ENCODE data around the gene BRI3BP.

BRI3BP gene, protein sequence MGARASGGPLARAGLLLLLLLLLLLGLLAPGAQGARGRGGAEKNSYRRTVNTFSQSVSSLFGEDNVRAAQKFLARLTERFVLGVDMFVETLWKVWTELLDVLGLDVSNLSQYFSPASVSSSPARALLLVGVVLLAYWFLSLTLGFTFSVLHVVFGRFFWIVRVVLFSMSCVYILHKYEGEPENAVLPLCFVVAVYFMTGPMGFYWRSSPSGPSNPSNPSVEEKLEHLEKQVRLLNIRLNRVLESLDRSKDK

GRCh38 chr12:124993626-124994436 is at the start of gene BRI3BP:
BRI3BP (plus strand) TSS chr12:124993645; CDS start chr12:124993791, 146 bp downstream.
- DNase-seq (ENCODE audit: low spot score) (no peak), ATAC-seq (ENCODE audit: low read depth) (peak; percentile 59)
- TF ChIP-seq CTCF (IDR thresholded peaks at IDR 0.05; ENCODE audit: poor library complexity, severe bottlenecking): no peak
- Histone ChIP-seq H3K27ac (ENCODE audit: poor library complexity, severe bottlenecking) (peak within 1 kb of the TSS; percentile 68), H3K4me1 (ENCODE audit: insufficient read depth, poor library complexity, severe bottlenecking) (peaks cover 7% of the 10 kb centered on the region), H3K36me3 (ENCODE audit: low read depth) (no peaks in the 10 kb centered on the region; the same call in 1 of the 2 replicates), H3K27me3 (ENCODE audit: insufficient read depth, poor library complexity, severe bottlenecking) (no peaks in the 10 kb centered on the region), H3K4me3 (ENCODE audit: severe bottlenecking) (peak within 1 kb of the TSS; percentile 99), H3K9me3 (ENCODE audit: severe bottlenecking) (no peaks in the 10 kb centered on the region)

DNA sequence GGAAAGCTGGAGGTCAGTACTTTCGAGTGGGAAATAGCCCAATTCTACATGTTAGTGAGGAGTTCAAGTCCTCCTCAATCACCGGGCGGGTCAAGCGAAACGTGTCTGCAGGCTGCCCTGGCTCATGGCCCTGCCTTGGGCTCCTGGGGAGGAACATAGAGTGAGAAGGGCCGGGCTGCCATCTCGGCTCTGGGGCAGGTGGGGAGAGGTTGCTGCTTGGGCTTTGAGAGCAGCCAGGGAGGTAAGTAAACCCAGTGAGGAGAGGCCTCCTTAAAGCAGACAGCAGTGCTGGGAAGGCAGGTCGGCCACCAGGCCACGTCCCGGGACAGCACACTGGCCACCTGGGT is 47.0 kb upstream of the BRI3BP start:
- DNase-seq (ENCODE audit: low spot score) (no peak), ATAC-seq (ENCODE audit: low read depth) (no peak)
- Histone ChIP-seq H3K27ac (ENCODE audit: poor library complexity, severe bottlenecking) (no peak overlapping the region), H3K4me1 (ENCODE audit: insufficient read depth, poor library complexity, severe bottlenecking) (no peaks in the 10 kb centered on the region), H3K27me3 (ENCODE audit: insufficient read depth, poor library complexity, severe bottlenecking) (no peaks in the 10 kb centered on the region), H3K4me3 (ENCODE audit: severe bottlenecking) (no peak overlapping the region), H3K9me3 (ENCODE audit: severe bottlenecking) (no peaks in the 10 kb centered on the region), H3K36me3 (ENCODE audit: low read depth) (peaks cover 1% of the 10 kb centered on the region)
- no peak for TF ChIP-seq CTCF (IDR thresholded peaks at IDR 0.05; ENCODE audit: poor library complexity, severe bottlenecking)

DNA sequence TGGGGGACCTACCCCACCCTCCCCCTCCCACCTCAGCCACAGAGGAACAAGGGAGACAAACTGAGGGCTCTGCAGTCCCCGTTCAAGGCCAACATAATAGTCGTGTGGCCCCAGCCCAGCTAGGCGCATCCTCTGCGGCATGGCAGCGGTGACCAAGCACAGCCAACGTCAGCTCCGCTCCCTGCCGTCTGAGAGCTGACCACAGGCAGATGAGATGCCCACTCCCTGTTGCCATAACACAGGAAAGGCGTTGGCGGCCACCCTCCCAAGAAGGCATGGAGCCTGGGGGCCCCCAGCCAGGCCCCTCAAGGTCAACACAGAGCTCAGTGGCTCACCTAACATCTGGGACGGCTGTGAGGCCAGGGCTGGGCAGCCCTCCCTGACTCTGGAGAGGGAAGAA is 46.4 kb upstream of the BRI3BP start:
- no peak for DNase-seq (ENCODE audit: low spot score)
- no peaks in the 10 kb centered on the region for H3K9me3 ChIP-seq (ENCODE audit: severe bottlenecking)
- no peak for TF ChIP-seq CTCF (IDR thresholded peaks at IDR 0.05; ENCODE audit: poor library complexity, severe bottlenecking)

GRCh38 chr12:124947561-124948398 is 45.7 kb upstream of the BRI3BP start:
- peaks cover 7% of the 10 kb centered on the region for H3K36me3 ChIP-seq (ENCODE audit: low read depth)
- H3K9me3 ChIP-seq (ENCODE audit: severe bottlenecking): no peaks in the 10 kb centered on the region
- no peaks in the 10 kb centered on the region for H3K27me3 ChIP-seq (ENCODE audit: insufficient read depth, poor library complexity, severe bottlenecking)
- H3K4me3 ChIP-seq (ENCODE audit: severe bottlenecking): no peak overlapping the region
- no peak overlapping the region for H3K27ac ChIP-seq (ENCODE audit: poor library complexity, severe bottlenecking)
- no peak for DNase-seq (ENCODE audit: low spot score)
- H3K4me1 ChIP-seq (ENCODE audit: insufficient read depth, poor library complexity, severe bottlenecking): no peaks in the 10 kb centered on the region
- TF ChIP-seq CTCF (IDR thresholded peaks at IDR 0.05; ENCODE audit: poor library complexity, severe bottlenecking): no peak
- no peak for ATAC-seq (ENCODE audit: low read depth)

More for the DNA sequence above, 46.4 kb upstream of the BRI3BP start:
- no peaks in the 10 kb centered on the region for H3K27me3 ChIP-seq (ENCODE audit: insufficient read depth, poor library complexity, severe bottlenecking)
- no peak overlapping the region for H3K27ac ChIP-seq (ENCODE audit: poor library complexity, severe bottlenecking)
- no peak overlapping the region for H3K4me3 ChIP-seq (ENCODE audit: severe bottlenecking)
- peaks cover 7% of the 10 kb centered on the region for H3K36me3 ChIP-seq (ENCODE audit: low read depth)
- ATAC-seq (ENCODE audit: low read depth): no peak
- H3K4me1 ChIP-seq (ENCODE audit: insufficient read depth, poor library complexity, severe bottlenecking): no peaks in the 10 kb centered on the region

Data from RWPE2 (cell line).